Stimulated activated CD8-positive, alpha-beta memory T cell treated with anti-CD3 and anti-CD28 coated beads, Interleukin-12 subunit alpha, Interleukin-12 subunit beta, amount 100 ng/mL, for 24 hours (primary cell): Measurements from ENCODE around the gene HEXIM1.

Experiments
- DNase-seq: peaks from one replicate; pipeline ENCODE4 v3.0.0-alpha.2; 2020; ENCODE audit errors: extremely low read depth

The HEXIM1 gene

GRCh38 chr17:45129940-45130680, 18.2 kb upstream of the HEXIM1 start:
- DNase-seq: no peak

DNA sequence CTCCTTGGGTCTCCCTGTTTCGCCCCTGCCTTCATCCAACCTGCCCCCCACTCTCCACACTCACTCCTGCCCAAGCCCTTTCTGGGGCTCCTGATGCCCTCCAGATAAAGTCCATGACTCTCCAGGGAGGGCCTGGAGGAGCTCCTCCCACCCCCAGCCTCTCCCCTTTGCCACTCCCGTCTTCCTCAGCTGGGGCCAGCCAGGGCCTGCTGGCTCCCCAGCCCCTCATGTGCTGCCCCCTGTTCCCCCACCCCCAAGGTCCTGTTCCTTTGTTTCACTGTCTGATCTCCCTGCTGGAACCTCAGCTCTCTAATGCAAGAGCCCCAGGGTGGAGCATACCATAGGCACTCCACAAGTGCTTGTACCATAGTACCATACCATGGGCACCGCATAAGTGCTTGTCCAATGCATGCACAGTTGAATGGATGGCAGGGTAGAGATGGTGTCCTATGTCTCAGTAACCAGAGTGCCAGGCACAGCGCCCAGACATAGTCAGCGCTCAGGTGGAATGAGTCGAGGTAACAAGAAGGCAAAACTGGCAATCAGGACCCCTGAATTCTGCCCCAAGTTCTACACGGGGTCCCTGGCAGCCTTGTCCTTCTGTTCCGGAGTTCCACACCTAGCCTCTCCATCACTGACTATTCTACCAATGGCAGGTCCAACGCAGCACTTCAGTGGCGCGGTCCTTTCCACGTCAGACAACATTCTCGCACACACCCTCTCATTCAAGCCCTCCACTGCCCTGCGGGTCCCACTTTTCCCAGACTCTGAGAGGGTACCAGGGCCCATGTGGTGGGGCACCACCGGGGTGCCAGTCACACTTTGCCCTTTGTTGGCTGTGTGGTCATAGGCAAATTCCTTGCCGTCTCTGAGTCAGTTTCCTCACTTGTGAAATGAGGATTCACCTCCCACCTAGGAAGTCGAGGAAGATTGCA, 17.3 kb upstream of the HEXIM1 start:
- no peak for DNase-seq

DNA sequence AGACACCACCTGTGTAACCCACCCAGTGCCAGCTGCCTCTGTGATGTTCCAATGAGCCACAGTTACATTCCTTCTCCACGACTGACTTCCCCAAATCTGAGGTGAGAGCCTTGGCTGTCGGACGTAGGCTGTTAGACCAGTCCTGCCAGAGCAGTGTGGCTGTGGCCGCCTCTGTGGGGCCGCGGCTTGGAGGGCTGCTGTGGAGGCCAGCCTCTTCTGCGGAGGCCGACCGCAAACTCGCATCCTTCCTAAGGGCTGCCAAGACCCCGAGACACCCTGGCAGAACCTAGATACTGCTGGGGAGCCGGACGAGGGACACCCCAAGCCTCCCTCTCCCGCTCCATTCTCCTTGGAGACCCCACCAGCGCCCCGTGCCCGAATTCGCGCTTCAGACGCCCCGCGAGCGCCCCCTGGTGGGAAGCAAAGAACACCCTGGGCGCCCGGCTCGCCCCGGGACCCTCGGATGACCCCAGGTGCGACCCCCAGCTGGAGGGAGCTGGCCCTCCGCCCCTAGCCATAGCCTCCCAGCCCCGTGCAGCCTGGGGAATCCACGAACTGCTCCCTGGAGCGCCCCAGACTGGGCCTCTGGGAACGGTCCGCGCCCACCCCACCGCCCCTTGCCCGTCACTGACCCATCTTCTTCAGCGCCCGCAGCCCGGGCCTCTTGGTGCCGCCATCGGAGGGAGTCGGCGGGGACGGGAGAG, 16.5 kb upstream of the HEXIM1 start:
- no peak for DNase-seq

- no peak for DNase-seq
Observed at GRCh38 chr17:45132320-45132571, 16.0 kb upstream of the HEXIM1 start, which contains the start of gene PLCD3. TSS of gene PLCD3 (minus strand) at chr17:45132515. CDS start at chr17:45132410, 105 bp downstream.

DNA sequence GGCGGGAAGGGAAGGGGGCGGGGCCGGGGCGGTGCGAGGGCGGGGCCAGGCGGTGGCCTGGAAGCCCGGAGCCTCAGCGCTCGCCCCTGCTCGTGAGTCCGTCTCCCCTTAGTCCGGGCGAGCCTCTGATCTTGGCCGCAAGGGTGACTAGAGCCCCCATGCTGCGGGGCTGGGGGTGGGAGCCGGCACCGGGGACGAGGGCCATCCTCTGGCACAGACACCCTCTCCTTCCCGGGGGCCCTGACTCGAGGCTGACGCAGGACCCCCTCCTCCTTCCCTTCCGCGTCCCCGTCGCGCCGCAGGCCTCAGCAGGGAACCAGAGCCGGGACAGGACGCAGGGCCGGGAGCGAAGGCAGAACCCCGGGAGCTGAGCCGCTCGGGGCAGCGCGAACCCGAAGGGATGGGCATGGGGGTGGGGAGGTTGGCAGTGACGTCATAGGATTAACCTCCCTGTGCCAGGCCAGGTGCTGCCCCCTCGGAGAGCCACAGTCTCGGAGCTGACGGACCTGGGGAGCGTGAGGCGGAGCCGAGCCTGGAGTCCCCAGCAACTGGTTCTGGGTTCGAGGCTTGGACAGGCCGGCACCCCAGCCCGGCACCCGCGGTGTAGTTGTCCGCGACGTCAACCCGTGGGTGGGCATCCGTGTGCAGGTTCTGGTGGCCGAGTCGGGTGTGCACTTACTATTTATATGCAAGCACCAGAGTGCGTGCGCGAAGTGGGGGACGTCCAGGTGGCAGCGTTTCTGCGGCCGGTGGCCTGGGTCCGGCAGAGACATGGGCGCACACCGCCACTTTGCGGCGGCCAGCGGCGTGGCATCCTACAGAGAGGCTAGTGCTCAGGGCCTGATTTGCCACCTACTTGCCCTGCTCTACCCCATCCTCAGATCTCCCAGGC, 15.5 kb upstream of the HEXIM1 start:
- no peak for DNase-seq

DNA sequence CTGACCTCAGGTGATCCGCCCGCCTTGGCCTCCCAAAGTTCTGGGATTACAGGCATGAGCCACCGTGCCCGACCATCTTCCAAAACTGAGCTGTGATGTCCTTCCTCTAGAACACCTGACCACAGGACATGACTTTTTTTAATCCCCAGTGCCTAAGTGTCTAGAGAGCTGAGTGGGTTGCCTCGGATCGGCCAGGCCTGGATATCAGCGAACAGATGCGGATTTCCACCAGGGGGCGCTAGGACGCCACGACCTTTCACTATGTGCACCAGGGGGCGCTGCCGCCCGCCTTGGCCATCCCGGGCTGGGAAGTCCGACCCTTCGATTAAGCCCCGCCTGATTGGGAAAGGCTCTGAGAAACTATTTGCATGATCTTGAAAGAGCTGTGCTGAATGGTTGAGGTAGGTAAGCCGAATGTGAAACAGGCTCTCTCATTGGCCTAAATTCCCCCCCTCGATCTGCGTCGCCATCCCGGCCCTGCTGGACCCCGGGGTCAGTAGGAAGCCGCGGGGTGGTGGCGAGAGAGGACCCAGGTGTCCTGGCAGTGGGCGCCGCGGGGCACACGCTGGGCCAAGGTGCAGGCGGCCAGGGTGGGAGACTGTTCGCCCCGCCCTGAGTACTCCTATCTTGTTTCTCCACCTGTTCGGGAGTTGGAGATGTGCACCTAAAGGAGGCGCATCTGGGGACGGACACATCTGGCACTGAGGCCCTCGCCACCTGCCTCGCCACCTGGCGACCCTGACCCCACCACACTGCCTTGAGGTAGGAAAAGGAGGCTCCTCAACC, 12.9 kb upstream of the HEXIM1 start, which contains the start of gene ACBD4:
Gene ACBD4, plus strand, starts transcription at position 496 of the 786 bp plus-strand sequence. CDS start 458 bp downstream, outside the sequence.
- peak; percentile 85 for DNase-seq

DNA sequence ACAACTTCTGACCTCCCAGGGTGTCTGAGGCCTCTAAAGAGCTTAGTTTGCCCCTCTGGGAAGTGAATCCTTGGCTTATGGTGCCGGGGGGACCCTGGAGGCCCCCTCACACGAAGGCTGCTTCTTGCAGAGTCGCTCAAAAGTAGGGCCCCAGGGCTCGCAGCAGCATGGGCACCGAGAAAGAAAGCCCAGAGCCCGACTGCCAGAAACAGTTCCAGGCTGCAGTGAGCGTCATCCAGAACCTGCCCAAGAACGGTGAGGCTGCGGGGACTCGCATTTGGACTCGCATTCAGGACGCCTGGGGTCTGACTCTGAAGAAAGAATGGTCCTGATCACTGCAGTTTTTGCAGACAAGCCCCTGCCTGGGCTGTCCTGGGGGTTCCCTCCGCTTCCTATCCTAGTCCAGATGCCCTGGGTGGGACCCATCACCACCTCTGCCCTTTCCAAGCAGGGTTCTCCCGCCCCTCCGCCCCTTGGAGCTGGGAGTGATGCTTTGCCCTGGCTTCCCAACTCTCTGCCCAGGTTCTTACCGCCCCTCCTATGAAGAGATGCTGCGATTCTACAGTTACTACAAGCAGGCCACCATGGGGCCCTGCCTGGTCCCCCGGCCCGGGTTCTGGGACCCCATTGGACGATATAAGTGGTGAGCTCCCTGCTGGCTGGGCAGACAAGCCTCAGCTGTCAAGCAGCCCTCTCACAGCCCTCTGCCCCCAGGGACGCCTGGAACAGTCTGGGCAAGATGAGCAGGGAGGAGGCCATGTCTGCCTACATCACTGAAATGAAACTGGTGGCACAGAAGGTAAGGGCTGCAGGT, 12.1 kb upstream of the HEXIM1 start:
- DNase-seq: no peak

GRCh38 chr17:45136846-45137560, 11.3 kb upstream of the HEXIM1 start:
- no peak for DNase-seq

- DNase-seq: no peak
Observed at GRCh38 chr17:45137561-45138305, 10.5 kb upstream of the HEXIM1 start.

GRCh38 chr17:45138911-45139532, 9.3 kb upstream of the HEXIM1 start:
- no peak for DNase-seq

DNA sequence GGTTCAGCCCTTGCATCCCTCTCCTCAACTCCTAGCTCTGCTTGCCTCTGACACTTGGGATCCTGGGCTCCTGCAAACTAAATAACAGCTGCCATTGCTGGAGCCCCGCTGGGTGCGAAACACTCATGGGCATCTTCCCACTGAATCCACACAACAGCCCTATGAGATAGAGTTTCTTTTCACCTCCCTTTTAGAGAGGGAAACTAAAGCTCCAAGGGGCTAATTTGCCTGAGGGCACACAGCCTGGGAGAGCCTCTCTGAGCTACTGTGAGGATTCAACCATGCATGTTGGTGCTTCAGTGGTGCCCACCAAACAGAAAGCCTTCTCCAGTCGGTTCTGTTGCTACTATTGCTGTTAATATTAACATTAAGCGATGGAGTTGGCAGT, 8.7 kb upstream of the HEXIM1 start:
- DNase-seq: no peak

DNA sequence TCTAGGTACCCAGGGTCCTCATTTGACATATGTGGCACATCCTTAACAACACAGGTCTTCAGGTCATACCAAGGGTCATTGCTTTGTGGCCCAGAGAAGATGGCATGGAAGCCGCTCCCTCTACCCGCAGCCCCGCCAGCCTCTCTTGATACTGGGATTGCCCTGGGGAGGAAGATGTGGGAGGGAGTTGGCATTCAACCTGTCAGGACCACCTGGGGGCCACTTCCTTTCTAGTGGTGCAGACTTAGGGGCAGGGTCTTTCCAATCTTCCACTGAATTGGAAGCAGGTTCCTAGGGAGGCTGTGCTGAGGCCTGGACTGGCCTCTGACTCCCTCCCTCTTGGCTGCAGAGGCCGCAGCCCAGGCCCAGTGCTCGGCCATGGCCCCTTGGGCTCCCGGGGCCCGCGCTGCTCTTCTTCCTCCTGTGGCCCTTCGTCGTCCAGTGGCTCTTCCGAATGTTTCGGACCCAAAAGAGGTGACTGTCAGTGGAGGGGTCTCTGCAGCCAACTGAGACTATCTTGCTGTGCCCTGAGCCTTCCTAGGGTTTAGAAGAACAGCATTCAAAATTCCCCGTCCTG, 5.1 kb upstream of the HEXIM1 start:
- DNase-seq: no peak

DNA sequence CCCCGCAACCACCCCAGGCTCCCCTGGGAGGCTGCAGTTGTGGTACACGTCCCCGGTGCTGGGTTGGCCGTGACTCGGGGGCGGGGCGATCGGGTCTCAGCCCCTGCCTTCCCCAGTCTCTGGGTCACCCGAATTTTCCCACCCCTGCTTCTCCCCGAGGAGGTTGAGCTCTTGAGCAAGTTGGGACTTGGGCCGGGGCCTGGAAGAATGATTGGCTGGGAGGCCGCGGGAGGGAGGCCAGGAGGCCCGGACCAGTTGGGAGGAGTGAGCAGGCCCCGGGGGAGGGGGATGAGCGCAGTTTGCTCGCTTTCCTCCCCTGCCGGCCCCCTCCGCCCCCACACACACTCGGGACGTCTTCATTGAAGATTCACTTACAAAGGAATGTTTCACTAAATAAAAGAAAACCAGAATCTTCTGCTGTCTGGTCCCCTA, 4.5 kb upstream of the HEXIM1 start:
- no peak for DNase-seq

- DNase-seq: no peak
Observed at GRCh38 chr17:45144199-45145034, 3.9 kb upstream of the HEXIM1 start.

GRCh38 chr17:45145035-45145389, 3.3 kb upstream of the HEXIM1 start:
- DNase-seq: no peak

GRCh38 chr17:45146166-45146565, 2.1 kb upstream of the HEXIM1 start:
- no peak for DNase-seq

- no peak for DNase-seq
Observed at GRCh38 chr17:45146592-45146889, 1.7 kb upstream of the HEXIM1 start.
